Ishikawa (cell line): ENCODE data around the gene RAPGEF5.

Source experiments
- CEBPB ChIP-seq: IDR thresholded peaks from 2 replicates; pipeline ENCODE4 v1.6.1; 2012
- CREB1 ChIP-seq: IDR thresholded peaks from 2 replicates; pipeline ENCODE4 v1.6.1; 2012; ENCODE audit warnings: low read depth
- EGR1 ChIP-seq: IDR thresholded peaks from 2 replicates; pipeline ENCODE4 v1.6.1; 2012
- EP300 ChIP-seq: IDR thresholded peaks from 2 replicates; pipeline ENCODE4 v1.6.1; 2012; ENCODE audit warnings: borderline replicate concordance
- MAX ChIP-seq: IDR thresholded peaks from 2 replicates; pipeline ENCODE4 v1.6.1; 2012
- NFIC ChIP-seq: IDR thresholded peaks from 2 replicates; pipeline ENCODE4 v1.6.1; 2012
- TAF1 ChIP-seq: IDR thresholded peaks from 2 replicates; pipeline ENCODE4 v1.6.1; 2012; ENCODE audit warnings: low read depth, mild to moderate bottlenecking
- TEAD4 ChIP-seq: IDR thresholded peaks from 2 replicates; pipeline ENCODE4 v1.6.1; 2012
- USF1 ChIP-seq: IDR thresholded peaks from 2 replicates; pipeline ENCODE4 v1.6.1; 2012
- TF ChIP-seq, protein P1 (sequence below): IDR thresholded peaks from 2 replicates; pipeline ENCODE4 v1.6.1; 2012; ENCODE audit warnings: low read depth, mild to moderate bottlenecking

DNA sequence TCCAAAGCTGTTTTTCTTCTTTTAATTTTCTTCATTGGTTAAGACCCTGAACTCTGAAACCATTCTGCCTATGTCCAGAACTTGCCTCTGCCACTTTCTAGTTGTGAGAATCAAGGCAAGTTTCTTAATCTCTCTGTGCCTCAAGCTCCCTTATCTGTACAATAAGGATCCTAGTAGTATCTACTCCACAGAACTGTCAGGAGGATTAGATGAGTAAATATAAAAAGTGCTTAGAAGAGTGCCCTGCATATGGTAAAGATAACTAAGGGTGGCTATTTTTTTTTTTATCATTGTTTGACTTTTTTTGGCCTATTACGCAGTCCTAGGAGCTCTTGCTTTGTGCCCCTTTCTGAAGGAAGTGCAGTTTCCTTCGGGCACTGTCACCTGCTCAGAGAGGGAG, 46.4 kb upstream of the RAPGEF5 start:
- TF ChIP-seq USF1 (no peak), EP300 (no peak), MAX (no peak), TEAD4 (no peak), NFIC (no peak), CREB1 (no peak), EGR1 (no peak), TAF1 (no peak), CEBPB (no peak)
- TF ChIP-seq, protein P1, sequence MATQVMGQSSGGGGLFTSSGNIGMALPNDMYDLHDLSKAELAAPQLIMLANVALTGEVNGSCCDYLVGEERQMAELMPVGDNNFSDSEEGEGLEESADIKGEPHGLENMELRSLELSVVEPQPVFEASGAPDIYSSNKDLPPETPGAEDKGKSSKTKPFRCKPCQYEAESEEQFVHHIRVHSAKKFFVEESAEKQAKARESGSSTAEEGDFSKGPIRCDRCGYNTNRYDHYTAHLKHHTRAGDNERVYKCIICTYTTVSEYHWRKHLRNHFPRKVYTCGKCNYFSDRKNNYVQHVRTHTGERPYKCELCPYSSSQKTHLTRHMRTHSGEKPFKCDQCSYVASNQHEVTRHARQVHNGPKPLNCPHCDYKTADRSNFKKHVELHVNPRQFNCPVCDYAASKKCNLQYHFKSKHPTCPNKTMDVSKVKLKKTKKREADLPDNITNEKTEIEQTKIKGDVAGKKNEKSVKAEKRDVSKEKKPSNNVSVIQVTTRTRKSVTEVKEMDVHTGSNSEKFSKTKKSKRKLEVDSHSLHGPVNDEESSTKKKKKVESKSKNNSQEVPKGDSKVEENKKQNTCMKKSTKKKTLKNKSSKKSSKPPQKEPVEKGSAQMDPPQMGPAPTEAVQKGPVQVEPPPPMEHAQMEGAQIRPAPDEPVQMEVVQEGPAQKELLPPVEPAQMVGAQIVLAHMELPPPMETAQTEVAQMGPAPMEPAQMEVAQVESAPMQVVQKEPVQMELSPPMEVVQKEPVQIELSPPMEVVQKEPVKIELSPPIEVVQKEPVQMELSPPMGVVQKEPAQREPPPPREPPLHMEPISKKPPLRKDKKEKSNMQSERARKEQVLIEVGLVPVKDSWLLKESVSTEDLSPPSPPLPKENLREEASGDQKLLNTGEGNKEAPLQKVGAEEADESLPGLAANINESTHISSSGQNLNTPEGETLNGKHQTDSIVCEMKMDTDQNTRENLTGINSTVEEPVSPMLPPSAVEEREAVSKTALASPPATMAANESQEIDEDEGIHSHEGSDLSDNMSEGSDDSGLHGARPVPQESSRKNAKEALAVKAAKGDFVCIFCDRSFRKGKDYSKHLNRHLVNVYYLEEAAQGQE: no peak
